ENCODE measurements around the gene DQX1. TPM values are rescaled to one million over a fixed set of nuclear protein-coding genes. Genes with fewer than 3 reads are reported as not detected.

Gene DQX1
- total RNA-seq, result 0.07 TPM in 1 of 2 replicates, not detected in the other

GRCh38 chr2:74525717-74526648, at the start of gene DQX1:
TSS of gene DQX1 (minus strand) at chr2:74526231. CDS start at chr2:74525729, 502 bp downstream.

GRCh38 chr2:74553892-74554819, 28.1 kb upstream of the DQX1 start, which contains the start of the genes DOK1 and LOXL3:
TSS of gene DOK1 (plus strand) at chr2:74554720. CDS start at chr2:74554755, 35 bp downstream.
TSS of gene LOXL3 (minus strand) at chr2:74553942. CDS start at chr2:74552634, 1,308 bp downstream.

GRCh38 chr2:74529357-74530238, 3.6 kb upstream of the DQX1 start, which contains the start of the genes AUP1 and HTRA2:
TSS of gene AUP1 (minus strand) at chr2:74529706. CDS start at chr2:74529629, 77 bp downstream.
TSS of gene HTRA2 (plus strand) at chr2:74529933. CDS start at chr2:74530007, 74 bp downstream.

GRCh38 chr2:74514368-74515270, 11.4 kb downstream of the DQX1 start, which contains the start of gene TLX2:
TSS of gene TLX2 (plus strand) at chr2:74514450. CDS start at chr2:74514807, 357 bp downstream.

GRCh38 chr2:74507145-74507925, 18.7 kb downstream of the DQX1 start, which contains the start of gene PCGF1:
TSS of gene PCGF1 (minus strand) at chr2:74507695. CDS start at chr2:74507668, 27 bp downstream.

GRCh38 chr2:74499267-74499939, 26.6 kb downstream of the DQX1 start, which contains the start of gene LBX2:
TSS of gene LBX2 (minus strand) at chr2:74499603. CDS start at chr2:74499537, 66 bp downstream.

GRCh38 chr2:74482801-74483674, 43.0 kb downstream of the DQX1 start, which contains the start of the genes CCDC142 and TTC31:
TSS of gene CCDC142 (minus strand) at chr2:74482998. CDS start at chr2:74482837, 161 bp downstream.
TSS of gene TTC31 (plus strand) at chr2:74483081. CDS start at chr2:74483096, 15 bp downstream.

GRCh38 chr2:74472086-74472944, 53.7 kb downstream of the DQX1 start, which contains the start of gene MRPL53:
TSS of gene MRPL53 (minus strand) at chr2:74472680. CDS start at chr2:74472660, 20 bp downstream.

Other genes with a start within 250 kb of the DQX1 start
- gene SLC4A5, start 182.8 kb downstream of the DQX1 start, total RNA-seq, result 0.13 and 0.30 TPM in 2 replicates
- 191 and 217 TPM in 2 replicates for gene DCTN1, start 145.9 kb downstream of the DQX1 start, total RNA-seq
- gene C2orf81, start 104.6 kb downstream of the DQX1 start, total RNA-seq, result 1.2 and 3.5 TPM in 2 replicates
- 42.1 and 47.1 TPM in 2 replicates for gene WDR54, start 104.5 kb downstream of the DQX1 start, total RNA-seq
- gene RTKN, start 84.3 kb downstream of the DQX1 start, total RNA-seq, result 16.3 and 23.5 TPM in 2 replicates
- 14.4 and 22.7 TPM in 2 replicates for gene INO80B, start 71.1 kb downstream of the DQX1 start, total RNA-seq
- gene WBP1, start 67.8 kb downstream of the DQX1 start, total RNA-seq, result 62.6 and 67.7 TPM in 2 replicates
- 82.1 and 97.0 TPM in 2 replicates for gene MOGS, start 60.8 kb downstream of the DQX1 start, total RNA-seq
- 20.2 and 22.0 TPM in 2 replicates for gene MRPL53, start 53.6 kb downstream of the DQX1 start, total RNA-seq
- 24.4 and 28.1 TPM in 2 replicates for gene CCDC142, start 43.2 kb downstream of the DQX1 start, total RNA-seq
- gene TTC31, start 43.1 kb downstream of the DQX1 start, total RNA-seq, result 12.1 and 13.0 TPM in 2 replicates
- gene LBX2, start 26.6 kb downstream of the DQX1 start, total RNA-seq, result 0.59 and 4.5 TPM in 2 replicates
- 22.8 and 26.2 TPM in 2 replicates for gene PCGF1, start 18.5 kb downstream of the DQX1 start, total RNA-seq
- not detected in 2 replicates for gene TLX2, start 11.8 kb downstream of the DQX1 start, total RNA-seq
- gene AUP1, start 3.5 kb upstream of the DQX1 start, total RNA-seq, result 68.9 and 96.9 TPM in 2 replicates
- 38.6 and 45.3 TPM in 2 replicates for gene HTRA2, start 3.7 kb upstream of the DQX1 start, total RNA-seq
- gene LOXL3, start 27.7 kb upstream of the DQX1 start, total RNA-seq, result 110 and 319 TPM in 2 replicates
- 51.3 and 116 TPM in 2 replicates for gene DOK1, start 28.5 kb upstream of the DQX1 start, total RNA-seq
- gene M1AP, start 122.1 kb upstream of the DQX1 start, total RNA-seq, result 0.23 and 0.26 TPM in 2 replicates
- 19.7 and 20.4 TPM in 2 replicates for gene SEMA4F, start 128.0 kb upstream of the DQX1 start, total RNA-seq

Measured in smooth muscle cell of the pulmonary artery (primary cell).